ENCODE data around the gene DIS3L.
"Not testable (repeated sequence)": the region's sequence is repeated elsewhere in the genome, so short reads cannot be mapped to it uniquely, and the experiment has no call there.

The DIS3L gene

GRCh38 chr15:66293419-66294156 lies at the start of gene DIS3L:
Gene DIS3L (plus strand): TSS chr15:66293568. CDS start chr15:66293597, 29 bp downstream.
- DNase-seq (peak; percentile 71), ATAC-seq (peak; percentile 81)

- DNase-seq, ATAC-seq: not testable (repeated sequence)
Observed at GRCh38 chr15:66245832-66246231, 47.5 kb upstream of the DIS3L start.

GRCh38 chr15:66246937-66247336 lies 46.4 kb upstream of the DIS3L start:
- DNase-seq (no peak), ATAC-seq (no peak)

GRCh38 chr15:66249605-66250174 lies 43.7 kb upstream of the DIS3L start:
- DNase-seq (no peak), ATAC-seq (no peak)

GRCh38 chr15:66251065-66251789 lies 42.1 kb upstream of the DIS3L start:
- ATAC-seq (no peak), DNase-seq (no peak)

GRCh38 chr15:66251790-66252684 lies 41.3 kb upstream of the DIS3L start:
- DNase-seq = peak; percentile 70
- ATAC-seq = peak; percentile 68

GRCh38 chr15:66252685-66253417 lies 40.5 kb upstream of the DIS3L start:
- DNase-seq = peak; percentile 44
- no peak for ATAC-seq

GRCh38 chr15:66253418-66254088 lies 39.8 kb upstream of the DIS3L start, which contains the start of gene MEGF11:
Gene MEGF11 (minus strand): TSS chr15:66253750. CDS start chr15:66128403, 125,347 bp downstream.
- peak; percentile 13 for DNase-seq
- no peak for ATAC-seq

GRCh38 chr15:66254089-66254950 lies 39.0 kb upstream of the DIS3L start:
- no peak for ATAC-seq
- DNase-seq = no peak

- DNase-seq = no peak
- no peak for ATAC-seq
Observed at GRCh38 chr15:66254951-66255676, 38.3 kb upstream of the DIS3L start.

- no peak for DNase-seq
- ATAC-seq = no peak
Observed at GRCh38 chr15:66256692-66257091, 36.7 kb upstream of the DIS3L start.

GRCh38 chr15:66261056-66261455 lies 32.3 kb upstream of the DIS3L start:
- no peak for ATAC-seq
- DNase-seq = no peak

GRCh38 chr15:66262837-66263236 lies 30.5 kb upstream of the DIS3L start:
- ATAC-seq, DNase-seq: not testable (repeated sequence)

GRCh38 chr15:66264859-66265513 lies 28.4 kb upstream of the DIS3L start:
- no peak for DNase-seq
- no peak for ATAC-seq

GRCh38 chr15:66269326-66270090 lies 23.9 kb upstream of the DIS3L start:
- ATAC-seq (no peak), DNase-seq (no peak)

- ATAC-seq = no peak
- no peak for DNase-seq
Observed at GRCh38 chr15:66270932-66271331, 22.4 kb upstream of the DIS3L start.

- DNase-seq = no peak
Observed at GRCh38 chr15:66275352-66275751, 18.0 kb upstream of the DIS3L start.

GRCh38 chr15:66276546-66276945 lies 16.8 kb upstream of the DIS3L start:
- DNase-seq (no peak), ATAC-seq (no peak)

More at GRCh38 chr15:66275352-66275751, 18.0 kb upstream of the DIS3L start:
- ATAC-seq = no peak

All from stimulated activated naive CD8-positive, alpha-beta T cell treated with anti-CD3 and anti-CD28 coated beads, Interleukin-15, Interleukin-2, amounts not matched to agents 100 U/mL and 50 U/mL, for 24 hours (primary cell).